B cell (primary cell): ENCODE measurements around the gene NAA80. TPM values are rescaled to one million over a fixed set of nuclear protein-coding genes. Genes with fewer than 3 reads are reported as not detected.

Experiments used
- ATAC-seq: fragments of 200-7000 bp; cut with Tn5 transposase; one replicate; pipeline ENCODE4 v1.10.0; 2021; ENCODE audit warnings: low read depth, mild to moderate bottlenecking, moderate number of reproducible peaks, moderate library complexity
- CTCF ChIA-PET: fragments of 350-600 bp; sonication (Branson Sonifier 250); formaldehyde crosslinking; loops from one replicate; lab custom pipeline; 2021; ENCODE audit warnings: antibody characterized with exemption, inconsistent platforms; lab: Charles Lee
- POLR2A ChIA-PET: fragments of 350-600 bp; sonication (Branson Sonifier 250); formaldehyde crosslinking; loops from one replicate; lab custom pipeline; 2021; ENCODE audit warnings: antibody characterized with exemption; lab: Charles Lee
- DNase-seq: peaks from one replicate; pipeline ENCODE4 v3.0.0; 2013
- H2AFZ ChIP-seq: 2 replicates; pipeline ENCODE4 v1.6.1; 2012; ENCODE audit warnings: mild to moderate bottlenecking, low read depth, low read length; ENCODE audit not compliant: insufficient read depth, poor library complexity, severe bottlenecking
- H3K27ac ChIP-seq, 2 donors: 1 replicate in 1 of 2; 2 replicates in 1 of 2; pipeline ENCODE4 v1.5.1; 2012 to 2013; ENCODE audit warnings: low read length in 2 of 2, mild to moderate bottlenecking in 2 of 2, moderate library complexity in 1 of 2
- H3K27me3 ChIP-seq, 4 experiments: fragments of 200-600 bp in 1 of 4; sonication (generic) in 1 of 4; replicated peaks in 1 of 4; 1 replicate in 2 of 4; 2 replicates in 2 of 4; pipeline versions ENCODE4 v1.6.1 to v1.7.0; 2013 to 2016; ENCODE audit warnings: low read length in 3 of 4, mild to moderate bottlenecking in 2 of 4, mixed read lengths in 1 of 4, moderate library complexity in 1 of 4; ENCODE audit not compliant: insufficient read depth in 4 of 4, control insufficient read depth in 3 of 4; ENCODE audit errors: control extremely low read depth in 1 of 4
- H3K36me3 ChIP-seq, 2 experiments: replicated peaks in 1 of 2; 1 replicate in 1 of 2; 2 replicates in 1 of 2; pipeline versions ENCODE4 v1.6.1 to v1.7.1; 2013; ENCODE audit warnings: low read length in 1 of 2; ENCODE audit not compliant: insufficient read depth in 2 of 2, control insufficient read depth in 1 of 2; ENCODE audit errors: control extremely low read depth in 1 of 2, extremely low read depth in 1 of 2
- H3K4me1 ChIP-seq, 2 donors: fragments of 200-600 bp in 1 of 2; sonication (generic) in 1 of 2; 1 replicate in 1 of 2; 2 replicates in 1 of 2; pipeline versions ENCODE4 v1.5.1 to v1.6.1; 2013 to 2017; ENCODE audit warnings: low read length in 2 of 2; ENCODE audit not compliant: control insufficient read depth in 2 of 2, insufficient read depth in 2 of 2
- H3K4me2 ChIP-seq: replicated peaks from 2 replicates; pipeline ENCODE3; 2012; ENCODE audit warnings: mild to moderate bottlenecking, low read depth, low read length; ENCODE audit not compliant: poor library complexity, severe bottlenecking
- H3K4me3 ChIP-seq, 5 experiments: fragments of 200-600 bp in 1 of 5; sonication (generic) in 1 of 5; 1 replicate in 3 of 5; 2 replicates in 2 of 5; pipeline versions ENCODE4 v1.5.1 to v1.7.0; 2011 to 2016; ENCODE audit warnings: low read length in 4 of 5, mild to moderate bottlenecking in 4 of 5, low read depth in 2 of 5, control low read depth in 1 of 5, moderate library complexity in 1 of 5; ENCODE audit not compliant: insufficient read depth in 1 of 5; ENCODE audit errors: control extremely low read depth in 1 of 5, extremely low read depth in 1 of 5
- H3K79me2 ChIP-seq: fragments of 200-600 bp; sonication (generic); one replicate; pipeline ENCODE4 v1.6.0; 2016; ENCODE audit warnings: low read length; ENCODE audit not compliant: control insufficient read depth, insufficient read depth
- H3K9ac ChIP-seq: fragments of 200-600 bp; sonication (generic); 2 replicates; pipeline ENCODE4 v1.6.1; 2017; ENCODE audit warnings: mild to moderate bottlenecking, low read length, moderate library complexity
- H3K9me3 ChIP-seq, 3 donors: one replicate each; pipeline versions ENCODE4 v1.6.1 to v1.7.1; 2013; ENCODE audit warnings: low read length in 2 of 3; ENCODE audit not compliant: control insufficient read depth in 2 of 3, insufficient read depth in 1 of 3; ENCODE audit errors: control extremely low read depth in 1 of 3
- H4K20me1 ChIP-seq: 2 replicates; pipeline ENCODE4 v1.6.0; 2012; ENCODE audit warnings: mild to moderate bottlenecking, low read length; ENCODE audit not compliant: insufficient read depth, control insufficient read depth, poor library complexity, severe bottlenecking
- H3K27ac Mint-ChIP-seq: one replicate; pipeline ENCODE4 v1.8.0; 2021; ENCODE audit warnings: mixed read lengths
- H3K27me3 Mint-ChIP-seq: one replicate; pipeline ENCODE4 v1.8.0; 2021; ENCODE audit warnings: mixed read lengths
- H3K4me1 Mint-ChIP-seq: one replicate; pipeline ENCODE4 v1.8.0; 2021; ENCODE audit warnings: mixed read lengths
- H3K4me3 Mint-ChIP-seq: one replicate; pipeline ENCODE4 v1.8.0; 2021; ENCODE audit warnings: mixed read lengths
- H3K9me3 Mint-ChIP-seq: one replicate; pipeline ENCODE4 v1.8.0; 2022; ENCODE audit warnings: mixed read lengths; ENCODE audit not compliant: insufficient read depth
- EZH2 ChIP-seq: IDR thresholded peaks from 2 replicates; pipeline ENCODE4 v1.6.1; 2012; ENCODE audit warnings: borderline replicate concordance, low read depth, mild to moderate bottlenecking, moderate library complexity, low read length; ENCODE audit not compliant: insufficient read depth, poor library complexity, severe bottlenecking
- whole genome bisulfite sequencing: methylation state at CpG from one replicate; pipeline ENCODE4 v1.1.5; 2013; ENCODE audit warnings: missing lambda C conversion rate; ENCODE audit not compliant: insufficient coverage; 5-methylcytosine and 5-hydroxymethylcytosine counted together
- intact Hi-C: fragments of 100-400 bp; cut with micrococcal nuclease; formaldehyde crosslinking; loops from one replicate; pipeline ENCODE4 v1.10.0; 2022
- polyA plus RNA-seq: library from polyadenylated mRNA; depleted of rRNA; stranded (reverse); fragments of >200 nt; gene quantifications from 2 replicates; pipeline ENCODE4 v1.2.3, GENCODE V29; 2012
- total RNA-seq, 2 donors: library from RNA; stranded (reverse); fragments of 120-200 nt in 1 of 2; gene quantifications; 1 replicate in 1 of 2; 2 replicates in 1 of 2; pipeline versions ENCODE4 v1.2.3 to v1.2.4, GENCODE V29; 2013 to 2022
- TF ChIP-seq, protein P1 (sequence below): fragments of 200-600 bp; IDR thresholded peaks from one replicate; pipeline ENCODE4 v1.8.0; 2022; ENCODE audit warnings: antibody characterized with exemption, mild to moderate bottlenecking

The NAA80 gene
- total and polyA plus RNA-seq, 2 donors (not counting 1 experiment from before 2014, with no cell fraction given), result 37.8 to 49.0 TPM

- WGBS, result 1% methylated on average over 59 of the region's 59 CpGs
- TF ChIP-seq, protein P1, sequence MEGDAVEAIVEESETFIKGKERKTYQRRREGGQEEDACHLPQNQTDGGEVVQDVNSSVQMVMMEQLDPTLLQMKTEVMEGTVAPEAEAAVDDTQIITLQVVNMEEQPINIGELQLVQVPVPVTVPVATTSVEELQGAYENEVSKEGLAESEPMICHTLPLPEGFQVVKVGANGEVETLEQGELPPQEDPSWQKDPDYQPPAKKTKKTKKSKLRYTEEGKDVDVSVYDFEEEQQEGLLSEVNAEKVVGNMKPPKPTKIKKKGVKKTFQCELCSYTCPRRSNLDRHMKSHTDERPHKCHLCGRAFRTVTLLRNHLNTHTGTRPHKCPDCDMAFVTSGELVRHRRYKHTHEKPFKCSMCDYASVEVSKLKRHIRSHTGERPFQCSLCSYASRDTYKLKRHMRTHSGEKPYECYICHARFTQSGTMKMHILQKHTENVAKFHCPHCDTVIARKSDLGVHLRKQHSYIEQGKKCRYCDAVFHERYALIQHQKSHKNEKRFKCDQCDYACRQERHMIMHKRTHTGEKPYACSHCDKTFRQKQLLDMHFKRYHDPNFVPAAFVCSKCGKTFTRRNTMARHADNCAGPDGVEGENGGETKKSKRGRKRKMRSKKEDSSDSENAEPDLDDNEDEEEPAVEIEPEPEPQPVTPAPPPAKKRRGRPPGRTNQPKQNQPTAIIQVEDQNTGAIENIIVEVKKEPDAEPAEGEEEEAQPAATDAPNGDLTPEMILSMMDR, result peak; percentile 65
- TF ChIP-seq EZH2, result no peak
- Mint-ChIP-seq H3K4me3 (peak overlapping the region; percentile 98), H3K9me3 (no peaks in the 10 kb centered on the region), H3K27me3 (no peaks in the 10 kb centered on the region), H3K4me1 (peaks cover 49% of the 10 kb centered on the region), H3K27ac (peak overlapping the region; percentile 97)
- Histone ChIP-seq H3K27me3 (no peaks in the 10 kb centered on the region), H3K9ac (peak overlapping the region; percentile 96), H3K4me3 (peak overlapping the region; percentile 64 to 95 (median 74)), H3K9me3 (peaks cover 0 to 3% (median 0%) of the 10 kb centered on the region in 3 donors), H4K20me1 (no peaks in the 10 kb centered on the region), H3K4me2 (peak overlapping the region; percentile 95), H3K4me1 (peaks cover 22 to 58% of the 10 kb centered on the region in 2 donors), H3K27ac (peak overlapping the region; percentile 94 to 96), H3K36me3 (peaks cover 0 to 16% of the 10 kb centered on the region in 2 experiments), H2AFZ (peak overlapping the region; percentile 99), H3K79me2 (peaks cover 7% of the 10 kb centered on the region)
- CTCF ChIA-PET, result interaction anchor here (0.6 to 2.0 kb wide), 9 partner anchors 16 to 288 kb away, joined by 3 to 9 read pairs (median 3); partner anchors contain the start of genes CYB561D2, HYAL3, IFRD2 and NAA80
- ATAC-seq, result peak; percentile 80
- POLR2A ChIA-PET, result interaction anchor here (0.7 to 2.3 kb wide), 6 partner anchors 16 to 107 kb away, joined by 3 to 24 read pairs (median 6); partner anchors contain the start of genes HYAL3, IFRD2 and NAA80
- intact Hi-C loops, result loop anchor here (1.0 to 5.0 kb wide), 6 partner anchors 15 to 127 kb away; partner anchors contain the start of genes GNAI2, HYAL3, IFRD2 and NAA80
- peak; percentile 94 for DNase-seq
These were observed 22.3 kb upstream of the NAA80 start for GRCh38 chr3:50321336-50322114.
